ENCODE results near the gene GALNT9. TPM values are rescaled to one million over a fixed set of nuclear protein-coding genes. Genes with fewer than 3 reads are reported as not detected.

GALNT9 gene
- total and polyA plus RNA-seq, 8 donors: 0.17 to 5.0 (median 2.8) TPM; not detected in 1

DNA sequence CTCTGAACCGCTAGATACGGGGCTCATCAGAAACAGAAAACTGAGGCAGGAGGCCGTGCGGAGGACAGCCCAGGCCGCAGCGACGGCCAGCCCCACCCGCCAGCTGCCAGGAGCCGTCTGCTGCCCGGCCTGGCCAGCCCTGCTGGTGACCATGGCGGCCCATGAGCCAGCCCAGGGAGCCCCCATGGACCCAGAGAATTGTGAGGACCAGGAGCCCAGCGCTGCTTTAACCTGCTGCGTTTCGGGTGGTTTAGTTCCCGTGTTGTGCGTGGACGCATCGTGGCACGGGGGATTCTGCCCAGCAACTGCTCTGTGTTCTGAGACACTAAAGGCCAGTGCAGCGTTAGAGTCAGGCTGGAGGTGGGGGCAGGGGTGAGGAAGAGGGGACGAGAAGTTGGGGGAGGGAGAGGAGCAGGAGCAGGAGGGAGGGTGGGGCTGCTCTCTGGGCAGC lies 140.9 kb downstream of the GALNT9 start:
- Histone ChIP-seq H3K4me1 (peaks cover 5 to 33% of the 10 kb centered on the region in 2 donors), H3K9me3 (peaks cover 0 to 4% of the 10 kb centered on the region in 2 donors), H3K27me3 (peaks cover 0 to 91% of the 10 kb centered on the region in 2 donors), H3K27ac (no peak overlapping the region), H3K4me3 (no peak overlapping the region), H3K36me3 (no peaks in the 10 kb centered on the region)
- no peak for TF ChIP-seq CTCF (IDR thresholded peaks at IDR 0.05)
- intact Hi-C loops (cut with DNase I): no loop called here
- ATAC-seq (no peak), DNase-seq (peak in 1 of 4 donors; percentile 62)

GRCh38 chr12:132187646-132188450 lies 141.5 kb downstream of the GALNT9 start:
- no peak for ATAC-seq
- intact Hi-C loops (cut with DNase I): no loop called here

DNA sequence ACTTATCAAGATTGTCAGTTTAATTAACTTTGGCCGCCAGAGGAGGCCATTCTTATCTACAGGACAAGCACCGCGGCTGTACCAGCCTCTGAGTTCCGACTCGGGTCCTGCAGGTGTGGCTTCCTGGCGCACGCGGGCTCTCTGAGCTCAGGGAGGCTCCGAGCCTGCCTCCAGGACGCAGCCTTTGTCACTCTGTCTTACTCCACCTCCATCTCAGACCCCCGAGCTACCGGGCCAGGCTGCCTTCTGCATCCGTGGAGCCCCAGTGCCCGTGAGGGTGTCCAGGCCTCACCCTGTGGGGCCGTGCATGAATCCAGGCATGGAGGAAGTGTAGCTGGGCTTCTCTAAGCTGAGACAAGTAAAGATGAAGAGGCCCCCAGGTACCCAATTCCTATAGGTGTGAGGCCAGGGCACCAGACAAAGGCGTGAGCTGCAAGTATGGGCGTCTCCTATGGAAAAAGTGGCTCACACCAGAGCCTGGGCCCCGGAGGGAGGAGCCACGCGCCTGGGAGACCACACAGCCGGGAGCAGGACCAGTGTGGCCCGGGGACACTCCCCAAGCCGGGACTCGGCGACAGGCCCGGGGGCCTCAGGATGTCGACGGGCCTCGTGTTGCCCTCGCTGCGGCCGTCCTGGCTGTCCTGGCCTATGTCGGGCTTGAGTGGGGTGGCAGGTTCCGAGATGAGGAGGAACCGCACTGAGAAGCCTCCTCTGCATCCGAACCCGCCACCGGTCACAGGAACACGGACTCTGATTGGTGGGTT lies 142.3 kb downstream of the GALNT9 start:
- H3K9me3 ChIP-seq: no peaks in the 10 kb centered on the region
- intact Hi-C loops (cut with DNase I): no loop called here
- peaks cover 5 to 33% of the 10 kb centered on the region in 2 donors for H3K4me1 ChIP-seq
- ATAC-seq (no peak), DNase-seq (peak in 1 of 4 donors; percentile 76)
- H3K27ac ChIP-seq: no peak overlapping the region
- no peaks in the 10 kb centered on the region for H3K36me3 ChIP-seq
- peak overlapping the region in 1 of 2 donors; percentile 26 for H3K4me3 ChIP-seq
- no peak for TF ChIP-seq CTCF (IDR thresholded peaks at IDR 0.05)
- peaks cover 0 to 92% of the 10 kb centered on the region in 2 donors for H3K27me3 ChIP-seq

More at GRCh38 chr12:132187646-132188450, 141.5 kb downstream of the GALNT9 start:
- Histone ChIP-seq H3K4me1 (peaks cover 5 to 33% of the 10 kb centered on the region in 2 donors), H3K4me3 (no peak overlapping the region), H3K27ac (no peak overlapping the region), H3K27me3 (peaks cover 0 to 90% of the 10 kb centered on the region in 2 donors), H3K9me3 (no peaks in the 10 kb centered on the region), H3K36me3 (no peaks in the 10 kb centered on the region)
- DNase-seq: peak in 1 of 4 donors; percentile 59
- TF ChIP-seq CTCF (IDR thresholded peaks at IDR 0.05): no peak

DNA sequence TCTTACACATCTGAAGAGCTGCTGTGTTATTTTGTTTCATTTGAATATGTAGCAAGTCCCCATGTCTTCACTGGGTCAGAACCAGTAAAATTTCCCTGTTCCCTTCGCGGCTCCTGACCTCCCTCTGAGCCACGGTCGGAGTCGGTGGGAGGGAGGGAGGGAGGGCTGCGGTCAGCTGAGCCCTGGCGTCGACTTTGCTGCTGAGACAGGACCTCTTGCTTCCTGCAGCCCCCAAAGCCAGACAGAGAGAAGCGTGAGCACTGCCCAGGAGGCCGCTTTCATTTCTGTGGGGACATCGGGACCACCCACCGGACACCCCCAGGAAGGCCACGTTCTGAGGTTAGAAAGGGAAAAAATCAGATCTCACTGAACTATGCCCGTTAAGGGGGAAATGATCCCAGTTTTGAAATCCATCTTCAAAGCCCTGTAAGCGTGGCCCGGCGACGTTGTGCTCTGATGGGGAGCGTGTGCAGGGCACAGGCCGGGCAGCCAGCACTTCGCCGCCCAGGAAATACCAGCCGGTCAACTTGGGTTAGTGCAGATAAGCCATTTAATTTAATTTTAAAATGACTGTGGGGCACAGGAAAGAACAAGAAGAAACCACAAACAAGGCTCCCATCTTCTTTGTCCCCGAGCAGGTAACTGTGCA lies 143.1 kb downstream of the GALNT9 start:
- H3K36me3 ChIP-seq: no peaks in the 10 kb centered on the region
- no peak for TF ChIP-seq CTCF (IDR thresholded peaks at IDR 0.05)
- intact Hi-C loops (cut with DNase I): no loop called here
- H3K9me3 ChIP-seq: no peaks in the 10 kb centered on the region
- H3K4me1 ChIP-seq: peaks cover 5 to 33% of the 10 kb centered on the region in 2 donors
- DNase-seq (peak in 1 of 4 donors; percentile 62), ATAC-seq (no peak)
- peak overlapping the region in 1 of 2 donors; percentile 26 for H3K4me3 ChIP-seq
- H3K27ac ChIP-seq: no peak overlapping the region
- peaks cover 0 to 90% of the 10 kb centered on the region in 2 donors for H3K27me3 ChIP-seq

Data from left lung (tissue), 10 donors.